HG03060 (cell line): Measurements from ENCODE around the gene TEX28.
"Not testable (repeated sequence)": the region's sequence is repeated elsewhere in the genome, so short reads cannot be mapped to it uniquely, and the experiment has no call there.

Experiments
- ATAC-seq: cut with Tn5 transposase; IDR thresholded peaks from one replicate; pipeline ENCODE4 v1.9.1; 2021; ENCODE audit warnings: low read depth, moderate number of reproducible peaks; ENCODE audit not compliant: unreplicated experiment

TEX28 gene

DNA sequence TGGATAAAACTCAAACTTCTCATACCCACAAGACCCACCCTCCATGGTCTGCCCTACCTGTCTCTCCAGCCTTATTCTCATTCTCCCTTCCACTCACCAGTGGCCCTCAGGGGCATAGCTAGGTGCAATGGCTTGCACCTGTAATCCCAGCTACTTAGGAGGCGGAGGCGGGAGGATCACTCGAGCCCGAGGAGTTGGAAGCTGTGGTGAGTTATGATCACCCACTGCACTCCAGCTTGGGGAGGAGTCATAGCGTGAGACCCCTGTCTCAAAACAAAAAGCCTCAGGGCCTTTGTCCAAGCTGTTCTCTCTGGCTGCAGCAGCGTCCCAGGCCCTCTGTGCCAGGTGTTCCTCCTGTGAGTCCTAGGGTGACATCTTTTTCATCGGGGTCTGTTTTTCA lies 17.2 kb upstream of the TEX28 start:
- ATAC-seq = no peak

DNA sequence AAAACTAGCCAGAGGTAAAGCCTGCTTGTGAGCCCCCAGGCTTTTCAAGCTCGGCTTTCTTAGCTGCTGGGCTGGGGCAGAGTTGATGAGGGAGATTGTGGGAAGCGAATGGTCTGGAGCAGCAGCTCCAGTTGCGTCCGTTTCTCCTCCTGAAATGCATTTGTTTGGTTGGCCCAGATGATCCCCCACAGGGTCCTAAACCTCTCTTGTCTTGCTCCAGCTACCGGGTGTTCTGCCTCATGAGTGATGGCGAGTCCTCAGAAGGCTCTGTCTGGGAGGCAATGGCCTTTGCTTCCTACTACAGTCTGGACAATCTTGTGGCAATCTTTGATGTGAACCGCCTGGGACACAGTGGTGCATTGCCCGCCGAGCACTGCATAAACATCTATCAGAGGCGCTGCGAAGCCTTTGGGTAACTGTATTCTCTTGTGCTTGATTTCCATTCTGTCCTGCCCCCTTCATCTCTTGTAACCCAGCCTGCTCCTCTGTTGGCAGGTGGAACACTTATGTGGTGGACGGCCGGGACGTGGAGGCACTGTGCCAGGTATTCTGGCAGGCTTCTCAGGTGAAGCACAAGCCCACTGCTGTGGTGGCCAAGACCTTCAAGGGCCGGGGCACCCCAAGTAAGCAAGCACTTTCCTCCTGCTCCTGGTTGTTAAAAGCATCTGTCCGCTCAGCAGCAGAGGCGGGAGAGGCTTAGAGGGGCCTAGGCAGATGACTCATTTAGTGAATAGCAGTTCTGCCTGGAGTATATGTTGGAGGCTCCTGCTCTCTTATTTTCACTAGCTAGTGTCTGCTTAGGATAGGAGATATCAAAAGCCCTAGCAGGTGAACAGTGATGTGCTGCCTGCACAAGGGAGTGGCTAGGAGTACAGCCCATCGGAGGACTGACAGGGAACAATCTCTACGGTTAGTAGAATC lies 16.0 kb upstream of the TEX28 start:
- ATAC-seq = no peak

DNA sequence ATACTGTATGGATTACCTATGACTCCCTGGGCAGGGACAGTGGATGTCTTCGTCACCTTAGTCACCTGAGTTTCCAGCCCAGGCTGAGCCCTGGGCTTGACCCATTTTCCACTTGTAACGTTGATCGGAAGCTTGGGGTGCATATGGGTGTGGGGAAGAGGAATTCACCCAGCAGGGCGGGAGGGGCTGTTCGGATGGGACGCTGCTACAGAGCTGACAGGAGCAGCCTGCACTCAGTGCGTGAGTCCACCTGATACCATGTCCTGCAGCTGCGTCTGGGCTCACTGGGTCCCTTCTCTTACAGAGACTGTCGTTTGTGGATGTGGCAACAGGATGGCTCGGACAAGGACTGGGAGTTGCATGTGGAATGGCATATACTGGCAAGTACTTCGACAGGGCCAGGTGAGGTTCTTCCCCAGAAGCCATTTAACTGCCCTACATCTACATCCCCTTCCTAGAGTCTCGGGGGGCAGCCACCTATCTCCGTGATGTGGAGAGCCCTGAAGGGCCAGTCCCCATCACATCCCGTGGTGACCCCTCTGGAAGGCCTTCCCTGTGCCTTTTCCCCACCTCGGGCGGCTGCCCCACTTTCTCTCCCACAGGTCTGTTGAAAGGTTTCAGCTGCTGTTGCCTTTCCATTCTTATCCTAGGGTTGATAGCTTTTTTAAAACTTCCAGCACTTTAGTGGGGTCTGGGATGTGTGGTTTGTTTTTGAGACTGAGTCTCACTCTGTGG lies 14.3 kb upstream of the TEX28 start:
- ATAC-seq = no peak

DNA sequence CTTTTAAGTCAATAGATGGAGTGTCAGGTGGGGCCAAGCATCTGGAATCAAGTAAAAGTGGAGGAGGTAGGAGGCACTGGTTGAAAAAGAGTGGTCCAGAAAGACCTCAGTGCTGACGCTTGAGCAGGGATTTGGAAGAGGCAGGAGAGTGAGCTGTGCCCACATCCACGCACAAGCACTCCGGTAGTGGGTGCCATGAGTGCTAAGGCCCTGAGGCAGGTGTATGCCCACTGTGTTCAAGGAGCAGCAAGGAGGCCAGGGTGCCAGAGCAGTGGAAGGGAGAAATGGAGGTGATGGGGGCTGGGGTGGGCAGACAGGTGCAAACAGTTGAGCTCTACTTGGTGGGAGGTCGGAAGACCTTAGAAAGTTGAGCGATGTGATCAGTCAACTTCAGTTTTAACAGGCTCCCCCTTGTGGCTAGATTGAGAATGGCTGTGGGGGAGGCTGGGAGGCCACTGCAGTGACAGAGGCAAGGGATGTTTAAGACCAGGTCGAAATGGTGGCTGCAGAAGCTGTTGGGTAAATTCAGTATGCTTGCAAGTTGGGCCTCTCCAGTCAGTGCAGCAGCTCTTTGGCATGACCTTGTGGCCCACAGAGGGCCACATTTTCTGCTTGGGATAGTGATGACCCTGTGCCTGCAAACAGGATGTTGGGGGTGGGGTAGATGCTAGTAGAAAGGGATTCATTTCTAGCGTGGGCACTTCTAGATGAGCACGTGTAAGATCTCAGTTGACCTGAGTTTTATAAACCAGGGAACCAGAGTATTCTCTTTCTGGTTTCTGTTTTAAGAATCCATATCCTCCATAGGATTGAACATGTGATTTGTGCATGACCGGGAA lies 13.4 kb upstream of the TEX28 start:
- no peak for ATAC-seq

DNA sequence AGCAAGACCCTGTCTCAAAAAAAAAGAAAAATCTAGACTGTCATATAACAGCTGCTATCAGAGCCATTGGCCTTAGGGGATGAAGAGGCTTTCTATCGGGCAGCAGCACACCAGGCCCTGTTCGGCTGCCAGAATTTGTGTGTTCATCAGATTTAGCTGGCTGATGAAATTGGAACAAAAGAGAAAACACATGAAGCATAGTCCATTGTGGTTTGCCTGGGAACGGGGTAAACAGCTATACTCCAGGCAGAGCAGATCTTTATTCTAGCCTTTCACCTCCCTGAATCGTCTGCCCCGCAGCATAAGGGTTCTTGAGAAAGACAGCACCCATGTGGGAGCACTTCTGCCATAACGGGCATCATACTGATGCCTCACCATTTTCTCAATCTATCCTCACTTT lies 12.3 kb upstream of the TEX28 start:
- ATAC-seq = no peak

DNA sequence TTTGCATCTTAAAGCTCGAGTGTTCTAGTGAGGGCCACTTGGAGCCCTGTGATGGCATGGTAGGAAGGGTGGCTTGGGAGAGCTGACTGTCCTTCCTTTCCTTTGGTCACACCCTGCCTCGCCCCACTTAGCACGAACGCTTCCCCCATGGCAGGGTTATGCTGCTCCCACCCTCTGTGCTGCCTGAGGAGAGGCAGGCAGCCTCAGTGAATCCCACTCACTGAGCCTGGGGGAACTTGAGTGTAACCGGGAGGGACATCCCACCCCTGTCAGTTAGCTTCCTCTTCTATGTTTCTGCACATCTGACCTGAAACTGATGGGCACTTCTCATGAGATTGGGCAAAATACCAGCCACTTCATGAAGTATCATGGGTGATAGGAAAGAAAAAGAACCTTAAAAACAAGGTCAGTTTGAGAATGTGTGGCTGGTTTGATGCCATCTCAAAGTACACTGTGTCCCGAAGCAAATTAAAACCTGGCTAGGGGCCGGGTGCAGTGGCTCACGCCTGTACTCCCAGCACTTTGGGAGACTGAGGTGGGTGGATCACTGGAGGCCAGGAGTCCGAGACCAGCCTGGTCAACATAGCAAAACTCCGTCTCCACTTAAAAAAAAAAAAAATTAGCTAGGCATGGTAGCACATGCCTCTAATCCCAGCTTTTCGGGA lies 10.7 kb upstream of the TEX28 start:
- ATAC-seq = no peak

DNA sequence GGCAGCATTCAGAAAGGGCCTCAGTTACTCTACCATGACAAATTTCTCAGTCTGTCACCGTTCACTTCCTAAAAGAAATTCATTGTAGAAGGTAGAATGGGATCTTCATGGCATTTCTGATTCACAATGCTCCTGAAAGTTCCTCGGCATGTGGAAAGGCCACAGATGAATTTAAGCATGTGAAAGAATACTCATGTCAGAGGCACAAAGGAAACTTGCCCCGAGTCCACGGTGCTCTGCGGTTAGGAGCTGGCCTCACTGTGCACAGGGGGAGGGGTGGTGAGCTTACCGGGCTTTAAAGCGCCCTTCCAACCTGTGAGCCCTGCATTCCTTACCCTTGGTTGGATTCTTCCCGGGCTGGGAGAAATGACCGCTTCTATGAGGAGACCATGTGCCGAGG lies 9.9 kb upstream of the TEX28 start:
- no peak for ATAC-seq

DNA sequence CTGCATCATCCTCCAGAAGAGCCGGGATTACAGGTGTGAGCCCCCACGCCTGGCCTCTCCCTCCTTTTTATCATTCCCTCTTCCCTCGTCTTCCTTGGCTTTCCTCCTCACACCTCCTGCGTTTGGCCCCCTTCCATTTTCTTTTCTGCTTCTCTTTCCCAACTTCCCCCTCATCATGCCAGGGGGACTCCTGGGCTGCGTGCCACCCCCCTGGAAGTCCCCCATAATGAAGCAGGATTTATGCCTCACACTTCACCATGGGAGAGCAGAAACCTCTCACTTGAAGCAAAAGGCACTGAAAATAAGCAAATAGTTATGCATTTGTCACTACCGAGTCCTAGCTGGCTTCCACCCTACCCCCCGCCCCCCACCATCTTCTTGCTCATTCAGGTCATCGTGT lies 8.6 kb upstream of the TEX28 start:
- ATAC-seq = no peak

DNA sequence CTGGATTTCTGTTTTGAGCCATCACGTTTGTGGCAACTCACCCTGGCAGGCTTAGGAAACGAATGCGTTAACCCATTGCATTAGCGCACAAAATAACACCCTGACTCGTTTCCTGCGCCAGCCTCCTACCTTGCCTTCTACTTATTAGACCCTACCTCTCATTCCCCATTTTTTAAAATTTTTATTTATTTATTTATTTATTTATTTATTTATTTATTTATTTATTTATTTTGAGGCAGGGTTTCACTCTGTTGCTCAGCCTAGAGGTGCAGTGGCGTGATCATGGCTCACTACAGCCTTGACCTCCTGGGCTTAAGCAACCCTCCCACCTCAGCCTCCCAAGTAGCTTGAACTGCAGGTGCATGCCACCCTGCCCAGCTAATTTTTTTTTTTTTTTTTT lies 8.1 kb upstream of the TEX28 start:
- not testable (repeated sequence) for ATAC-seq

DNA sequence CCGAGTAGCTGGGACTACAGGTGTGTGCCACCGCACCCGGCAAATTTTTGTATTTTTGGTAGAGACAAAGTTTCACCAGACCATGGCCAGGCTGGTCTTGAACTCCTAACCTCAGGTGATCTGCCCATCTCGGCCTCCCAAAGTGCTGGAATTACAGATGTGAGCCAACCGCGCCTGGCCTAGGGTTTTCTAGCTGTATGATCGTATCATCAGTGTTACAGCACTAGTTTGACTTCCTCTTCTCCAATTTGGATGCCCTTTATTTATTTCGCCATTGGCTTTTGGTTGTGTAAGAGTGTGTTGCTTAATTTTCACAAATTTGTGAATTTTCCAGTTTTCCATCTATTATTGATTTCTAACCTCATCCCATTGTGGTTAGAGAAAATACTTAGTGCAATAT lies 5.9 kb upstream of the TEX28 start:
- no peak for ATAC-seq

DNA sequence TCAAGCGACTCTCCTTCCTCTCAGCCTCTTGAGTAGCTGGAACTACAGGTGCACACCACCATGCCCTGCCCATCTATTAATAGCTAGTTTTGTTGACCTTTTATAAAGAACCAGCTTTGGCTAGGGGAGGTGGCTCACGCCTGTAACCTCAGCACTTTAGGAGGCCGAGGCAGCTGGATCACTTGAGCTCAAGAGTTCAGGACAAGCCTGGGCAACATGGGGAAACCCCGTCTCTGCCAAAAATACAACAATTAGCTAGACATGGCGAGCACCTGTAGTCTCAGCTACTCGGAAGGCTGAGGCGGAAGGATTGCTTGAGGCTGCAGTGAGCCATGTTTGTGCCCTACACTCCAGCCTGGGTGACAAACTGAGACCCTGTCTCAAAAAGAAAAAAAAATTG lies 3.4 kb upstream of the TEX28 start:
- no peak for ATAC-seq

DNA sequence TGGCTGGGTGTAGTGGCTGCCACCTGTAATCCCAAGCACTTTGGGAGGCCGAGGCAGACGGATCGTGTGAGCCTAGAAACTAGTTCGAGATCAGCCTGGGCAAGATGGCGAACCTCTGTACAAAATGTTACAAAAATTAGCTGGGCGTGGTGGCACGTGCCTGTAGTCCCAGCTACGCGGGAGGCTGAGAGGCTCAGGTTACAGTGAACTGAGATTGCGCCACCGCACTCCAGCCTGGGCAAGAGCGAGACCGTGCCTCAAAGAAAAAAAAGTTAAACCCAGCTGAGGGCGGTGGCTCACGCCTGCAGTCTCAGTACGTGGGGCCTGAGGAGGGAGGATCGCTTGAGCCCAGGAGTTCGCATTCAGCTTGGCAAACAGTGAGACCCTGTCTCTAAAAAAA lies 1.8 kb upstream of the TEX28 start:
- ATAC-seq = no peak

DNA sequence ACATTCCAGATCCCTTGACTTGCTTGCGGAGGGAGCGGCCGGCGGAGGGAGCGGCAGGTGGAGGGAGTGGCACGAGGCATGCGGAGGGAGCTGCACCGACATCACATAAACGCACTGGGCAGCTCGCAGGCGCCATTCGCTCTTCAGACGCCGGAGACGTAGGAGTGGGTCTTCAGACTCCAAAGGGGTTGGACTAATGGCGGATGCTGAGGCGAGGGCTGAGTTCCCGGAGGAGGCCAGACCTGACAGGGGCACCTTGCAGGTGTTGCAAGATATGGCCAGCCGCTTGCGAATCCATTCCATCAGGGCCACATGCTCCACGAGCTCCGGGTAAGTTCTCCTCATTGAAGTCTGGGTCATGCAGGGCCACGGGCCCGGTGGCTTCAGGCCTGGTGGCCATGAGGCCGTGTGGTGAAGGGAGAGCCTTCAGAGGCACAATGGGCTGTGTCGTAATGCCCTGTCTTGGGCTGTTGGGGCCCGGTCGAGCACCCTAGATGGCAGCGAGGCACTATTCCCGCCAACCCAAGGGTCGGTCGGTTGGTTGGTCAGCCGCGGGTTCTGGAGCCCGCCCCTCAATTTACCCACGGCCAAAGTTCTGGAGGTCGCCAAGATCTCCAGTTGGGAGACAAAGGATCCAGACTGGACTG lies 863 bp upstream of the TEX28 start, which contains the start of gene TKTL1:
TKTL1 (plus strand) TSS at position 132 of the 647 bp plus-strand sequence; CDS start at position 197, 65 bp downstream.
- no peak for ATAC-seq

DNA sequence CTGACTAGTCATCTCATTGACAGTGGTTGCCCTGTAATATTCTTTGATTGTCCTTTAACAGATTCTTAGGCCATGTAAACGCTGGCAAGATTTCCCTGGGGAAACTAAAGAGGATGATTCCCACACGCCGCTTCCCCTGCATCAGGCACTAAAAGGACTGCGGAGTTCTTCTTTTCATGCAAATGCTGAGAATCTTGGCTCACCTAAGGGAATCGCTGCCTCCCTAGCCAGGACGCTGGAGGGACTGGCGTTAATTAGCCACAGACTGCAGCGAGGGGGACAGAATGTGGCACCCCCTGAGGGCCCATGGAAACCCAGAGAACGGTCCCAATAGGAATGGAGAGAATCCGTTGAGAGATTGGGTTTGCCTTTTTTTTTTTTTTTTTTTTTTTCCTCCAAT lies 8.5 kb downstream of the TEX28 start:
- ATAC-seq = not testable (repeated sequence)

DNA sequence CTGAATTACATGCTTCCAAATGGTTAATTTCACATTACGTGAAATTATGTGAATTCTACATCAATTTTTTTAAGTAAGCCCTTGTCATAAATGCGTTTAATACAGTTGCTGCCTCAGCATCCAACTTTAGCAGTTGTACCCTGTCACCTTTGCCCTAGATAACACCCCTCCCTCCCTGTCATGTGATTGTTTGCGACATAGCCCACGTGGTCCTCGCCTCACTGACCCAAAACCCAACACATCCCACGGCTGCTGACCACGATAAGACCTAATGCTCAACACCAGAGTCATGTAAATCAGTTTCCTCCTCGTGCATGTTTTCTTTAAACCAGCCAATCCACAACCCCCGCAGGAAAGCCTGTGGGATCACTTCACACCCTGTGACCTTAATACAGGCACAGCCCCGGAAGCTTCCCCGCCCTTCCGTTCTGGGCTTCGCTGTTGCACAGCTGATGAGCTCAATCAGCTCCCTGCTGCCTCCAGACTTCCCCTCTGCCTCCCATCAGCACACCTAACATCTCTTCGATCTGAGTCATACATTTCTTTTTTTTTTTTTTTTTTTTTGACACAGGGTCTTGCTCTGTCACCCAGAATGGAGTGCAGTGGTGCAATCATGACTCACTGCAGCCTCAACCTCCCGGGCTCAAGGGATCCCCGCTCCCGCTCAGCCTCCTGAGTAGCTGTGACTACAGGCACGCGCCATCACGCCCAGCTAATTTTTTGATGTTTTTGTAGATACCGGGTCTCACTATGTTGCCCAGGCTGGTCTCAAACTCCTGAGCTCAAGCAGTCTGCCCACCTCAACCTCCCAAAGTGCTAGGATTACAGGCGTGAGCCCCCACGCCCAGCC lies 10.2 kb downstream of the TEX28 start:
- peak; percentile 80 for ATAC-seq

DNA sequence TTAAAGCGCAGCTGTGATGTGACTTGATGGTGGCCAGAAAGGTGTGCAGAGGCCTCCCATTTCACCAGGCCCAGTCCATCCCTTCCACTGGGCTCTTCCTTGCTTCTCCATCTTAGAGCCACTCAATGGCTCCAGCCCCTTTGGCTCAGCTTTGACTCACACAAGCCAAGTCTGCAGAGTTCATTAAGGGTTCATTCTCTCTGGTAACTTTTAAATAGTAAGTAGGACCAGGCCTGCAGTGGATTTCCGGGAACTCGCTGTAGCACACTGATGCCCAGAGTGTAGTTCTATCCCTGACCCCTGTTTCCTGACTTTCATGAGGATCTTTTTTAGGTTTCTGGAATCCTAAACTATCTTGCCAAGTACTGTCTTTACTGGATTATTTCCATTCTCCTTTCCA lies 25.7 kb downstream of the TEX28 start:
- not testable (repeated sequence) for ATAC-seq

DNA sequence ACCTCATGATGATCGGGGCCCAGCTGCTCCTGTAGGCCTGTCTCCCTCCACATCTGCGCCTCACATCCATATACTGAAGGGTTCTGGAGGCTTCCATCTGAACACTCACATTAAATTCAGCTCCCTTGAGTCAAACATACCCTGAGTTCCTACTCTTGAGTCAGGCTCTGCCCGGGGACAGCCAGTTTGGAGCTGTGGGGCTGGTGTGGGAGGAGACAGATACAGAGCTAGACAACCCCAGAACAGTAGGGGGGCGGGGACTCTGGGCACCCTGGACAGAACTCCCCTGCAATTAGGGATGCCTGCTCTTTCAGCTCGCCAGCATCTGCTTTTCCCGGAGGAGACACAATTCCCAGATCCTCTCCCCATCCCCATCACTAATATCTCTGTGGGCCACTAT lies 31.9 kb downstream of the TEX28 start:
- ATAC-seq = not testable (repeated sequence)

DNA sequence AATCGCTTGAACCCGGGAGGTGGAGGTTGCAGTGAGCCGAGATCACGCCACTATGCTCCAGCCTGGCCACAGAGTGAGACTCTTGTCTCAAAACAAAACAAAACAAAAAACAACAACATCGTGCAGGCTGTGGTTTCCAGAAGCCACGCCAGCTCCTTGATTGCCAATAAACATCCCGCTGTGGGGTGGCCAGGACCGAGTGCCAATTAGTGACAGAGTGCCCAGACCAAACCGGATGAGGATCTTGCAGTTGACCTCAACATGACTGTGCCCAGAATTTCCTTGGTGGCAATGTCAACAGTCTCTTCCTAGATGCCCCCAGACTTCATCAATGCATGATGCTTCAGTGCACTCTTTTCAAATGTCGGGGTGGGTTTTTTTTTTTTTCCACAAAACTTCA lies 36.2 kb downstream of the TEX28 start:
- ATAC-seq = not testable (repeated sequence)

DNA sequence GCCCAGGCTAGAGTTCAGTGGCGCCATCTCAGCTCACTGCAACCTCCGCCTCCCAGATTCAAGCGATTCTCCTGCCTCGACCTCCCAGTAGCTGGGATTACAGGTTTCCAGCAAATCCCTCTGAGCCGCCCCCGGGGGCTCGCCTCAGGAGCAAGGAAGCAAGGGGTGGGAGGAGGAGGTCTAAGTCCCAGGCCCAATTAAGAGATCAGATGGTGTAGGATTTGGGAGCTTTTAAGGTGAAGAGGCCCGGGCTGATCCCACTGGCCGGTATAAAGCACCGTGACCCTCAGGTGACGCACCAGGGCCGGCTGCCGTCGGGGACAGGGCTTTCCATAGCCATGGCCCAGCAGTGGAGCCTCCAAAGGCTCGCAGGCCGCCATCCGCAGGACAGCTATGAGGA lies 37.6 kb downstream of the TEX28 start, which contains the start of gene OPN1MW3:
OPN1MW3 (plus strand) TSS at position 301 of the 400 bp plus-strand sequence; CDS start at position 339, 38 bp downstream.
- not testable (repeated sequence) for ATAC-seq
